SK-N-SH treated with all-trans-retinoic acid at 6 μM for 48 hours (cell line): Measurements from ENCODE around the gene UCN3.

Source experiments
- ATAC-seq: fragments of 200-7000 bp; cut with Tn5 transposase; 3 replicates; pipeline ENCODE4 v1.9.1; 2020; ENCODE audit warnings: mild to moderate bottlenecking, moderate library complexity
- ARNTL ChIP-seq: fragments of 450-650 bp; formaldehyde crosslinking; IDR thresholded peaks from 2 replicates; pipeline ENCODE4 v1.5.0; 2020; ENCODE audit warnings: low read depth, mild to moderate bottlenecking, moderate library complexity, borderline replicate concordance
- BACH2 ChIP-seq: fragments of 250-450 bp; sonication (Bioruptor Pico); IDR thresholded peaks from 2 replicates; pipeline ENCODE4 v1.9.0; 2021; ENCODE audit warnings: mild to moderate bottlenecking, borderline replicate concordance
- CSDC2 ChIP-seq: fragments of 250-450 bp; sonication (Bioruptor Pico); IDR thresholded peaks from 2 replicates; pipeline ENCODE4 v1.5.0; 2020; ENCODE audit warnings: mild to moderate bottlenecking, moderate library complexity
- ESRRG ChIP-seq: fragments of 250-450 bp; sonication (Bioruptor Pico); IDR thresholded peaks from 2 replicates; pipeline ENCODE4 v1.6.1; 2021; ENCODE audit warnings: mild to moderate bottlenecking
- GLIS3 ChIP-seq: fragments of 250-450 bp; sonication (Bioruptor Pico); IDR thresholded peaks from 2 replicates; pipeline ENCODE4 v1.5.0; 2020; ENCODE audit warnings: mild to moderate bottlenecking, moderate library complexity
- OSR1 ChIP-seq: fragments of 250-450 bp; sonication (Bioruptor Pico); IDR thresholded peaks from 2 replicates; pipeline ENCODE4 v1.8.0; 2022; ENCODE audit warnings: moderate library complexity, mild to moderate bottlenecking, inconsistent platforms
- PATZ1 ChIP-seq: fragments of 250-450 bp; sonication (Bioruptor Pico); IDR thresholded peaks from 2 replicates; pipeline ENCODE4 v1.8.0; 2020; ENCODE audit warnings: mild to moderate bottlenecking, moderate library complexity, borderline replicate concordance
- PPARA ChIP-seq: fragments of 250-450 bp; sonication (Bioruptor Pico); IDR thresholded peaks from 2 replicates; pipeline ENCODE4 v1.5.0; 2020; ENCODE audit warnings: mild to moderate bottlenecking, borderline replicate concordance
- RARB ChIP-seq: fragments of 250-450 bp; sonication (Bioruptor Pico); IDR thresholded peaks from 2 replicates; pipeline ENCODE4 v1.8.0; 2021; ENCODE audit warnings: mild to moderate bottlenecking, moderate library complexity
- TCF4 ChIP-seq: fragments of 250-450 bp; sonication (Bioruptor Pico); IDR thresholded peaks from 2 replicates; pipeline ENCODE4 v1.8.0; 2021; ENCODE audit warnings: mild to moderate bottlenecking, moderate library complexity, borderline replicate concordance
- TOX ChIP-seq: fragments of 250-450 bp; sonication (Bioruptor Pico); IDR thresholded peaks from 2 replicates; pipeline ENCODE4 v1.8.0; 2021; ENCODE audit warnings: mild to moderate bottlenecking, moderate library complexity, borderline replicate concordance
- ZC3H10 ChIP-seq: fragments of 250-450 bp; sonication (Bioruptor Pico); IDR thresholded peaks from 2 replicates; pipeline ENCODE4 v1.5.1; 2021; ENCODE audit warnings: mild to moderate bottlenecking, moderate library complexity
- ZFP3 ChIP-seq: fragments of 250-450 bp; sonication (Bioruptor Pico); IDR thresholded peaks from 2 replicates; pipeline ENCODE4 v1.5.0; 2020; ENCODE audit warnings: mild to moderate bottlenecking, moderate library complexity
- ZFP30 ChIP-seq: fragments of 450-650 bp; formaldehyde crosslinking; IDR thresholded peaks from 2 replicates; pipeline ENCODE4 v1.5.0; 2022; ENCODE audit warnings: mild to moderate bottlenecking, moderate library complexity
- ZNF565 ChIP-seq: fragments of 450-650 bp; formaldehyde crosslinking; conservative IDR thresholded peaks from 2 replicates; pipeline ENCODE4 v1.5.0; 2020; ENCODE audit warnings: low read depth, mild to moderate bottlenecking, moderate library complexity
- TF ChIP-seq, protein P1 (sequence below): fragments of 250-450 bp; sonication (Bioruptor Pico); IDR thresholded peaks from 2 replicates; pipeline ENCODE4 v1.5.1; 2021; ENCODE audit warnings: mild to moderate bottlenecking, moderate library complexity
- TF ChIP-seq, protein P2 (sequence below): fragments of 250-450 bp; sonication (Bioruptor Pico); IDR thresholded peaks from 2 replicates; pipeline ENCODE4 v1.5.0; 2020; ENCODE audit warnings: mild to moderate bottlenecking, moderate library complexity
- TF ChIP-seq, protein P3 (sequence below): fragments of 250-450 bp; sonication (Bioruptor Pico); IDR thresholded peaks from 2 replicates; pipeline ENCODE4 v1.5.1; 2020; ENCODE audit warnings: low read depth, mild to moderate bottlenecking, moderate library complexity

The UCN3 gene

GRCh38 chr10:5334196-5334880, 30.4 kb upstream of the UCN3 start:
- TF ChIP-seq PATZ1 (CRISPR knock-in tag): no peak
- no peak for TF ChIP-seq PPARA (CRISPR knock-in tag)
- TF ChIP-seq ESRRG (CRISPR knock-in tag): no peak
- no peak for ATAC-seq

GRCh38 chr10:5338010-5338409, 26.8 kb upstream of the UCN3 start:
- ATAC-seq: no peak
- TF ChIP-seq ARNTL (CRISPR knock-in tag) (no peak), BACH2 (CRISPR knock-in tag) (no peak), TCF4 (CRISPR knock-in tag) (no peak), GLIS3 (no peak), RARB (no peak), ESRRG (CRISPR knock-in tag) (no peak), ZFP30 (CRISPR knock-in tag) (no peak), ZFP3 (CRISPR knock-in tag) (no peak), TOX (CRISPR knock-in tag) (no peak), ZNF565 (CRISPR knock-in tag) (no peak), CSDC2 (CRISPR knock-in tag) (no peak), OSR1 (CRISPR knock-in tag) (no peak)
- TF ChIP-seq, protein P1, sequence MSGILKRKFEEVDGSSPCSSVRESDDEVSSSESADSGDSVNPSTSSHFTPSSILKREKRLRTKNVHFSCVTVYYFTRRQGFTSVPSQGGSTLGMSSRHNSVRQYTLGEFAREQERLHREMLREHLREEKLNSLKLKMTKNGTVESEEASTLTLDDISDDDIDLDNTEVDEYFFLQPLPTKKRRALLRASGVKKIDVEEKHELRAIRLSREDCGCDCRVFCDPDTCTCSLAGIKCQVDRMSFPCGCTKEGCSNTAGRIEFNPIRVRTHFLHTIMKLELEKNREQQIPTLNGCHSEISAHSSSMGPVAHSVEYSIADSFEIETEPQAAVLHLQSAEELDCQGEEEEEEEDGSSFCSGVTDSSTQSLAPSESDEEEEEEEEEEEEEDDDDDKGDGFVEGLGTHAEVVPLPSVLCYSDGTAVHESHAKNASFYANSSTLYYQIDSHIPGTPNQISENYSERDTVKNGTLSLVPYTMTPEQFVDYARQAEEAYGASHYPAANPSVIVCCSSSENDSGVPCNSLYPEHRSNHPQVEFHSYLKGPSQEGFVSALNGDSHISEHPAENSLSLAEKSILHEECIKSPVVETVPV: no peak

DNA sequence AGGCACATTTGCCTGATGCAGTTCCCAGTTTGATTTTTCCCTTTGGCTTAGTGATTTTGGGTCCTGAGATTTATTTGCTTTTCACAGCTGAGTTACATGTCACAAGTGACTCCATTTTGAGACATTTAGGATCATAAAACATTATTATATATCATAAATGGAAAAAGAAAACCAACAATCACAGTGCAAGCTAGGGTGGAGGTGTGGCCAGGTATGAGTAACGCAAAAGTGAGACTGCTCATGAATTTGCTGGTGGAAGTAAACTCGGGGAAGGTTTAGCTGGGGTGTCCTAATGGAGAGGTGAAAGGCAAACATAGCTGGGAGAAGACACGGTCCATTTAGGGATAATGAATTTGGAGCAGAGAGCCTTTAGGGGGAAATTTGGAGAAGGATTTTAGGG, 21.7 kb upstream of the UCN3 start:
- no peak for ATAC-seq
- TF ChIP-seq ZFP3 (CRISPR knock-in tag) (no peak), PPARA (CRISPR knock-in tag) (no peak)

DNA sequence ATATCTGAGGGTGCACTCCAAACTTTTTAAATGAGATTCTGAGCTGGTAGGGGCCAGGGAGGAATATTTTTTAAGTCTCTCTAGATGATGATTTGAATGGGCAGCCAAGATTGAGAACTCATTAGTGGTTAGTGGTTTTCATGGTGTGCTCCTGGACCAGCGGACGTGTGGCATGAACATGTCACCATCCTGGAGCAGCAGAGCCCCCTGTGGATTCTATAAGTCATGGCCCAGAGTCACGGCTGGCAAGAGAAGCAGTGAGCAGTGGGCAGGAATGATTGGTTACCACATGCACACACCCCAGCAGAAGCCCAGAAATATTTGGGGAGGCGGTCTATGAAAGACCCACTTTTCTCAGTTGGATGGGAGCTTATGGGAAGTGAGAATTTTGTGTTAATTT, 21.2 kb upstream of the UCN3 start:
- TF ChIP-seq ARNTL (CRISPR knock-in tag) (no peak), ZC3H10 (CRISPR knock-in tag) (no peak), ZNF565 (CRISPR knock-in tag) (no peak), ZFP30 (CRISPR knock-in tag) (no peak), ESRRG (CRISPR knock-in tag) (no peak), ZFP3 (CRISPR knock-in tag) (no peak), OSR1 (CRISPR knock-in tag) (no peak)
- TF ChIP-seq, protein P1: no peak
- TF ChIP-seq, protein P2, sequence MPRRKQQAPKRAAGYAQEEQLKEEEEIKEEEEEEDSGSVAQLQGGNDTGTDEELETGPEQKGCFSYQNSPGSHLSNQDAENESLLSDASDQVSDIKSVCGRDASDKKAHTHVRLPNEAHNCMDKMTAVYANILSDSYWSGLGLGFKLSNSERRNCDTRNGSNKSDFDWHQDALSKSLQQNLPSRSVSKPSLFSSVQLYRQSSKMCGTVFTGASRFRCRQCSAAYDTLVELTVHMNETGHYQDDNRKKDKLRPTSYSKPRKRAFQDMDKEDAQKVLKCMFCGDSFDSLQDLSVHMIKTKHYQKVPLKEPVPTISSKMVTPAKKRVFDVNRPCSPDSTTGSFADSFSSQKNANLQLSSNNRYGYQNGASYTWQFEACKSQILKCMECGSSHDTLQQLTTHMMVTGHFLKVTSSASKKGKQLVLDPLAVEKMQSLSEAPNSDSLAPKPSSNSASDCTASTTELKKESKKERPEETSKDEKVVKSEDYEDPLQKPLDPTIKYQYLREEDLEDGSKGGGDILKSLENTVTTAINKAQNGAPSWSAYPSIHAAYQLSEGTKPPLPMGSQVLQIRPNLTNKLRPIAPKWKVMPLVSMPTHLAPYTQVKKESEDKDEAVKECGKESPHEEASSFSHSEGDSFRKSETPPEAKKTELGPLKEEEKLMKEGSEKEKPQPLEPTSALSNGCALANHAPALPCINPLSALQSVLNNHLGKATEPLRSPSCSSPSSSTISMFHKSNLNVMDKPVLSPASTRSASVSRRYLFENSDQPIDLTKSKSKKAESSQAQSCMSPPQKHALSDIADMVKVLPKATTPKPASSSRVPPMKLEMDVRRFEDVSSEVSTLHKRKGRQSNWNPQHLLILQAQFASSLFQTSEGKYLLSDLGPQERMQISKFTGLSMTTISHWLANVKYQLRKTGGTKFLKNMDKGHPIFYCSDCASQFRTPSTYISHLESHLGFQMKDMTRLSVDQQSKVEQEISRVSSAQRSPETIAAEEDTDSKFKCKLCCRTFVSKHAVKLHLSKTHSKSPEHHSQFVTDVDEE: no peak
- TF ChIP-seq, protein P3, sequence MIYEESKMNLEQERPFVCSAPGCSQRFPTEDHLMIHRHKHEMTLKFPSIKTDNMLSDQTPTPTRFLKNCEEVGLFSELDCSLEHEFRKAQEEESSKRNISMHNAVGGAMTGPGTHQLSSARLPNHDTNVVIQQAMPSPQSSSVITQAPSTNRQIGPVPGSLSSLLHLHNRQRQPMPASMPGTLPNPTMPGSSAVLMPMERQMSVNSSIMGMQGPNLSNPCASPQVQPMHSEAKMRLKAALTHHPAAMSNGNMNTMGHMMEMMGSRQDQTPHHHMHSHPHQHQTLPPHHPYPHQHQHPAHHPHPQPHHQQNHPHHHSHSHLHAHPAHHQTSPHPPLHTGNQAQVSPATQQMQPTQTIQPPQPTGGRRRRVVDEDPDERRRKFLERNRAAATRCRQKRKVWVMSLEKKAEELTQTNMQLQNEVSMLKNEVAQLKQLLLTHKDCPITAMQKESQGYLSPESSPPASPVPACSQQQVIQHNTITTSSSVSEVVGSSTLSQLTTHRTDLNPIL (CRISPR knock-in tag): no peak
- ATAC-seq: 0 out of 3 replicates have a peak, but pooled peaks have one; percentile 24
